ENCODE measurements around the gene RETREG2. TPM values are rescaled to one million over a fixed set of nuclear protein-coding genes. Genes with fewer than 3 reads are reported as not detected.

RETREG2 gene
- total and polyA plus RNA-seq, 2 of the 8 experiments (the other 6 are each of a cell fraction or from before 2014, with no cell fraction given): 51.3 to 67.4 TPM

DNA sequence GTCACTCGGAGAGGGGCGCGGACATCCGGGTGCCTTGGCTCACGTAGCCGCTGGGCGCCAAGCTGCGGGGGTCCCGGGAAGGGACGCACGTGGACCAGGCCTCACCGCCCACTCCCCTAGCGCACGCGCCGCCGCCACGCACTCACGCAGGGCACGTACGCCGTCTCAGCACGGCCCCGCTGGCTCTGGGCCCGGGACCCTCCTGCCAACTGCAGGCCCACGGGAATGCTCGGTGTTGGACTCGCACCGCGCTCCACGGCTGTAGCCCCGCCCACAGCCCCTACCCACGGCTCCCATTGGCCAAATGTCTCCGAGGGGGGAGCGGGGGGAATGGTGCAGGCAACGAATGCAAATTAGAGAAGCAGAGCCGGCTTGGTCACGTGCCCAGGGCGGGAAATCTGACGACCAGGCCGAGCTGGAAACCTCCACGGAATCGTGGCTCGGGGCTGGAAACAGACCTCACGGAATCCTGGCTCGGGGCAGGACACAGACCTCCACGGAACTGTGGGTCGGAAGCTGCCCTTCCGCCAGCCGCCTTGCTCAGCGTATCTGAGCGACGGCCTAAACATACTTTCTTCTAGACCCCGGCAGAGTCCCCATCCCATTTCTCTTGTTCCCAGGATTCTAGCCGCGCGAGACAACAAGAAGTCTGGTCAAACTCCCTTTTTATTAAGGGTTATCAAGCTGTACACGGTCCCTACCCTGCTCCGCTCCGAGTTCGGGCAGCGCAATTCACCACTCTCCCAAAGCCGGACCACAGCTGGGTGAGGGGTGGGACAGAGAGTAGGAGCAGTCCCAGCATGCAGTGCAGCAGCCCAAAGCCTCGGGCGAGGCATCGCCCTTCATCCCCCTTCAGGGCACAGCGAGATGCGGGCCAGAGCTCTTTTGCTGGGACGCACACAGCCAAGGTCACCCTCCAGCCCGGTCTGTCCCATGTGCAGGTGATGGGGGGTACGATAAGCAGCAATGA, 40.9 kb downstream of the RETREG2 start, which contains the start of gene ABCB6 (continued):
- TF ChIP-seq SAP30 (IDR thresholded peaks at IDR 0.05; ENCODE audit: insufficient read depth, insufficient replicate concordance, low read length) (no peak), RFX5 (IDR thresholded peaks at IDR 0.05; ENCODE audit: borderline replicate concordance, low read depth, low read length) (no peak), TAF1 (IDR thresholded peaks at IDR 0.05; ENCODE audit: low read depth, low read length) (peak; percentile 69; the same call in 1 of the 2 replicates), TEAD4 (IDR thresholded peaks at IDR 0.05; ENCODE audit: low read depth, low read length) (no peak; the same call in 1 of the 2 replicates), TAF7 (optimal IDR thresholded peaks at IDR 0.05; ENCODE audit: borderline replicate concordance, low read depth, low read length) (peak; percentile 49), GTF2F1 (IDR thresholded peaks at IDR 0.05; ENCODE audit: borderline replicate concordance, low read depth, low read length) (0 out of 2 replicates have a peak, but pooled peaks have one; percentile 66), FOSL1 (IDR thresholded peaks at IDR 0.05; ENCODE audit: insufficient read depth, low read depth, low read length) (no peak), TCF12 (IDR thresholded peaks at IDR 0.05; ENCODE audit: low read depth, low read length) (no peak), SIN3A (conservative IDR thresholded peaks at IDR 0.05 in 1 of 2, IDR thresholded peaks at IDR 0.05 in 1 of 2; ENCODE audit: low read depth in 1 of 2, low read length in 2 of 2) (0 out of 4 replicates have a peak, but pooled peaks of 1 of the 2 experiments have one; percentile 34), CHD1 (IDR thresholded peaks at IDR 0.05; ENCODE audit: low read depth, low read length) (no peak), CBX8 (IDR thresholded peaks at IDR 0.05; ENCODE audit: borderline replicate concordance, low read depth, low read length) (no peak), BCL11A (IDR thresholded peaks at IDR 0.05; ENCODE audit: low read depth in 2 of 2, low read length in 2 of 2) (no peak), NANOG (IDR thresholded peaks at IDR 0.05; ENCODE audit: insufficient read depth, low read depth, low read length, poor library complexity, severe bottlenecking) (peak; percentile 2)
- TF ChIP-seq, protein P1, sequence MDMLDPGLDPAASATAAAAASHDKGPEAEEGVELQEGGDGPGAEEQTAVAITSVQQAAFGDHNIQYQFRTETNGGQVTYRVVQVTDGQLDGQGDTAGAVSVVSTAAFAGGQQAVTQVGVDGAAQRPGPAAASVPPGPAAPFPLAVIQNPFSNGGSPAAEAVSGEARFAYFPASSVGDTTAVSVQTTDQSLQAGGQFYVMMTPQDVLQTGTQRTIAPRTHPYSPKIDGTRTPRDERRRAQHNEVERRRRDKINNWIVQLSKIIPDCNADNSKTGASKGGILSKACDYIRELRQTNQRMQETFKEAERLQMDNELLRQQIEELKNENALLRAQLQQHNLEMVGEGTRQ (IDR thresholded peaks at IDR 0.05; ENCODE audit: low read length): peak; percentile 95
- TF ChIP-seq, protein P2, sequence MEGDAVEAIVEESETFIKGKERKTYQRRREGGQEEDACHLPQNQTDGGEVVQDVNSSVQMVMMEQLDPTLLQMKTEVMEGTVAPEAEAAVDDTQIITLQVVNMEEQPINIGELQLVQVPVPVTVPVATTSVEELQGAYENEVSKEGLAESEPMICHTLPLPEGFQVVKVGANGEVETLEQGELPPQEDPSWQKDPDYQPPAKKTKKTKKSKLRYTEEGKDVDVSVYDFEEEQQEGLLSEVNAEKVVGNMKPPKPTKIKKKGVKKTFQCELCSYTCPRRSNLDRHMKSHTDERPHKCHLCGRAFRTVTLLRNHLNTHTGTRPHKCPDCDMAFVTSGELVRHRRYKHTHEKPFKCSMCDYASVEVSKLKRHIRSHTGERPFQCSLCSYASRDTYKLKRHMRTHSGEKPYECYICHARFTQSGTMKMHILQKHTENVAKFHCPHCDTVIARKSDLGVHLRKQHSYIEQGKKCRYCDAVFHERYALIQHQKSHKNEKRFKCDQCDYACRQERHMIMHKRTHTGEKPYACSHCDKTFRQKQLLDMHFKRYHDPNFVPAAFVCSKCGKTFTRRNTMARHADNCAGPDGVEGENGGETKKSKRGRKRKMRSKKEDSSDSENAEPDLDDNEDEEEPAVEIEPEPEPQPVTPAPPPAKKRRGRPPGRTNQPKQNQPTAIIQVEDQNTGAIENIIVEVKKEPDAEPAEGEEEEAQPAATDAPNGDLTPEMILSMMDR (IDR thresholded peaks at IDR 0.05; ENCODE audit: control extremely low read depth in 1 of 3, insufficient read depth in 1 of 3, low read depth in 1 of 3, low read length in 3 of 3): peak in 1 of 3 experiments; percentile 2; a peak in 2 of 4 replicates
- TF ChIP-seq, protein P3, sequence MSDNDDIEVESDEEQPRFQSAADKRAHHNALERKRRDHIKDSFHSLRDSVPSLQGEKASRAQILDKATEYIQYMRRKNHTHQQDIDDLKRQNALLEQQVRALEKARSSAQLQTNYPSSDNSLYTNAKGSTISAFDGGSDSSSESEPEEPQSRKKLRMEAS (IDR thresholded peaks at IDR 0.05): peak; percentile 97
- TF ChIP-seq, protein P4, sequence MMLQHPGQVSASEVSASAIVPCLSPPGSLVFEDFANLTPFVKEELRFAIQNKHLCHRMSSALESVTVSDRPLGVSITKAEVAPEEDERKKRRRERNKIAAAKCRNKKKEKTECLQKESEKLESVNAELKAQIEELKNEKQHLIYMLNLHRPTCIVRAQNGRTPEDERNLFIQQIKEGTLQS (IDR thresholded peaks at IDR 0.05; ENCODE audit: insufficient read depth, low read depth, low read length): peak; percentile 70; the same call in 1 of the 2 replicates

All from H1 (cell line).